GM12874 (cell line): ENCODE results near the gene RAB10.

Experiments used
- CTCF ChIP-seq: IDR thresholded peaks from 2 replicates; pipeline ENCODE4 v1.5.1; 2011; ENCODE audit warnings: low read depth, mild to moderate bottlenecking, control low read depth, low read length, moderate library complexity; ENCODE audit not compliant: insufficient read depth

The RAB10 gene

GRCh38 chr2:26039603-26040323 is 5.9 kb downstream of the RAB10 start:
- no peak for TF ChIP-seq CTCF

DNA sequence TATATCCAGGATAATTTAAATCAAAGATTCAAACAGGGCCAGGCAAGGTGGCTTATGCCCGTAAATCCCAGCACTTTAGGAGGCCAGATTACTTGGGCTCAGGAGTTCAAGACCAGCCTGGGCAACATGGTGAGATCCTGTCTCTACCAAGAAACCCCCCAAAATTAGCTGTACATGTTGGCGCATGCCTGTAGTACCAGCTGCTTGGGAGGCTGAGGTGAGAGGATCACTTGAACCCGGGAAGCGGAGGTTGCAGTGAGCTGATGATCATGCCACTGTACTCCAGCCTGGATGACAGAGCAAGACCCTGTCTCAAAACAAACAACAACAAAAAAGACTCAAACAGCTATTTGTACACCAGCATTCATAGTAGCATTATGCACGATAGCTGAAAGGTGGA is 9.2 kb downstream of the RAB10 start:
- TF ChIP-seq CTCF = no peak

DNA sequence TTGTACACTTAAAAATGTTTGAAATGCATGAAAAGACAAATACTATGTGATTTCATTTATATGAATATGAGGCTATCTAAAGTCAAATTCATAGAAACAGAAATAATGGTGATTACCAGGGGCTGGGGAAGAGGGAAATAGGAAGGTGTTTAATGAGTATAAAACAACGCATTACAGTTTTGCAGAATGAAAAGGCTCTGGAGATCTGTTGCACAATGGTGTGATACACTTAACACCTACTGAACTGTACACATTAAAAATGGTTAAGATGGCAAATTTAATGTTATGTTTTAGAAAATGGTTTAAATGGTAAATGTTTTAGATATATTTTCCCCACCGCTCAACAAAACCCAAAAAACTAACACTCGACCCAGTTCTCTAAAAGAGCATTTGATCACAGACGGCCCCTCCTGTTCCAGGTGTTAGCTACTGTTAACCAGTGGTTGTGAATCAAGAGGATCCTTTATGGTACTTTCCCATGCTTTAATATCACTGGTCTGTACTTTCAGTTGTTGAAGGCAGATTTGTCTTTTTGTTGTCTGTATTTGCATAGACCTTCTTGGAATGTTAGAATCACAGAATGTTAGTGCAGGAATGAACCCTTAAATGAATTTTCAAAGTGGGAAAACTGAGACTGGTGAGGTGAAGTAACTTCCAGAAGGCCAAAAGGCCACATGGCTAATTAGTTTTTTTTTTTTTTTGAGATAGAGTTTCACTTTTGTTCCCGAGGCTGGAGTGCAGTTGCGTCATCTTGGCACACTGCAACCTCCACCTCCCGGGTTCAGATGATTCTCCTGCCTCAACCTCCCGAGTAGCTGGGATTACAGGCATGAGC is 10.2 kb downstream of the RAB10 start:
- TF ChIP-seq CTCF = no peak

DNA sequence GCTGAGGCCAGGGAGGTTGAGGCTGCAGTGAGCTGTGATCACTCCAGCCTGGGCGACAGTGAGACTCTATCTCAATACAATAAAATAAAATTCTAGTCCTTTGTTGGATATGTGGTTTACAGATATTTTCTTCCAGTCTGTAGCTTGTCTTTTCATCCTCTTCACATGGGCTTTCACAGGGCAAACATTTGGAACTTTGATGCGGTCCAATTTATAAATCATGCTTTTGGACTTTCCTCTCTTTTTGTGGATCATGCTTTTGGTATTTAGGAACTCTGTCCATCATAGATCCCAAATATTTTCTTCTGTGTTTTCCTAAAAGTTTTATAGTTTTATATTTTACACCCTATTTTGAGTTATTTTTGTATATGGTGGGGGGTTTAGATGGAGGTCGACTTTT is 14.9 kb downstream of the RAB10 start:
- TF ChIP-seq CTCF = no peak

DNA sequence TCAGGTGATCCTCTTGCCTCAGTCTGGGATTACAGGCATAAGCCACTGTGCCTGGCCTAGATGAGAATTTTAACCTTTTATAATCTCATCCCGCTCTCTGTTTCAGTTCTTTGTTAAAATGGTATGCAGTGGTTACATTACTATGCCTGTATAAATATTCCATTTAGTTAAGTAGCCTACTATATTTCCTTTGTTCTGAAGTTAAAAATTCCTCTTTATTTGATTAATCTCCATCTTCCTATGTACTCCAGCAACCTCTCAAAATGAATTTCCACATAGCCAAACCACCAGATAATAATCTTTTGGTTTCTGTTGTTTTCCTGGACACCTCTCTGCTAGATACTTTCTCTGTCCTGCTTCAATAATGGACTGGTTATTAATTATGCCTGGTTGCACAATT is 15.8 kb downstream of the RAB10 start:
- no peak for TF ChIP-seq CTCF

GRCh38 chr2:26052740-26053139 is 18.9 kb downstream of the RAB10 start:
- no peak for TF ChIP-seq CTCF

- TF ChIP-seq CTCF = no peak
These were observed 20.9 kb downstream of the RAB10 start for GRCh38 chr2:26054598-26055348.
